GM19324 (cell line): ENCODE results near the gene GSG1L.
"Not testable (repeated sequence)": the region's sequence is repeated elsewhere in the genome, so short reads cannot be mapped to it uniquely, and the experiment has no call there.

Source experiments
- ATAC-seq: cut with Tn5 transposase; IDR thresholded peaks from one replicate; pipeline ENCODE4 v1.9.1; 2021; ENCODE audit warnings: mild to moderate bottlenecking, moderate library complexity; ENCODE audit not compliant: unreplicated experiment, low FRiP score

Gene GSG1L

GRCh38 chr16:27748868-27749546, 314.5 kb downstream of the GSG1L start:
- ATAC-seq: no peak

- no peak for ATAC-seq
Observed at GRCh38 chr16:27747946-27748345, 315.6 kb downstream of the GSG1L start.

DNA sequence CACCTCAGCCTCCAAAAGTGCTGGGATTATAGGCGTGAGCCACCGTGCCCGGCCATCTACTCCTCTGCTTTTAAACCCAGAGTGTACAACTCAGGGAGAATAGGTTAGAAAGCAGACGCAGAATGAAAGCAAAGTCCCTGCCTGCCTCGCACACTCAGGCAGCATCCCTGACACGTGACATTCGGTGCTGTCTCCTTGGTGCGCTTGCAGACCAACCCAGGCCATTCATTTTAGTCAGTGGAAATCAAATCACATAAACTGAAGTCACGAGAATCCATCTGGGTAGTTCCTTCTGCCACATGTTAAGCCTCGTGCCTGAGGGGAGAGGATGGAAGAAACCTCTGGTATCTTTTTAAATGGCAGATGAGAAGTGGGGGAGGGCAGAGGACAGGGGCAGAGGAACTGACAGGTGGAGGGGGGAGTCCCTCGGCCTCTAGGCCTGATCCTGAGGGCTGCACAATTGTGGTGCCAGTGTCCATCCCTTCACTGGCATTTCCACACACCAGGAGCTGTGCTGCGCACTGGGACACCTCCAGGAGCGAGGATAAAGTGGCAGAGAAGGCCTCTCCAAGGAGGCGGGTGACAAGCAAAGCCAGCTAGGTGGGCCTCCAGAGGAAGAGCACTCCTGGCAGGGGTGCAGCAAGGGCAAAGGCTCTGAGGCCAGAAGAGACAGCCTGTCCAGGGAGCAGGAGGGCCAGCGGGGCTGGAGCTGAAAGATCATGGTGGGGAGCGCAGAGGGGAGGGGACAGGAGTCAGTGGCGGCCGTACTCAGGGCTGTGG, 317.2 kb downstream of the GSG1L start:
- no peak for ATAC-seq

GRCh38 chr16:27745348-27745747, 318.2 kb downstream of the GSG1L start:
- ATAC-seq: no peak

DNA sequence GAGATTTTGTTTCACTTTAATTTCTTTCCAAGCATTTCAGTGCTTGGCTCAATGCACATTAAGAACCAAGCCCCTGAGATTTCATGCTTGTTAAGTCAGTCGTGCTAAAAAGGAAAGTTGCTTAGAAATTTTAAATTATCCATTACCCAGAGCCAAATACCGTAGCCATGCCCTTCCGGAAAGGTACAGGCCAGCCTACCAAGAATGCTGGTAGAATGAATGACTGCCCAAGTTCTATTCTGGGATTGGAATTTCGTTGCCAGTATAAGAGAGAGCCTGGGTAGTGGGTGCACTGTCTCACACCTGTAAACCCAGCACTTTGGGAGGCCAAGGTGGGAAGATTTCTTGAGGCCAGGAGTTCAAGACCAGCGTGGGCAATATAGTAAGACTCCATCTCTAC, 319.6 kb downstream of the GSG1L start:
- no peak for ATAC-seq

GRCh38 chr16:27743001-27743400, 320.5 kb downstream of the GSG1L start:
- not testable (repeated sequence) for ATAC-seq

DNA sequence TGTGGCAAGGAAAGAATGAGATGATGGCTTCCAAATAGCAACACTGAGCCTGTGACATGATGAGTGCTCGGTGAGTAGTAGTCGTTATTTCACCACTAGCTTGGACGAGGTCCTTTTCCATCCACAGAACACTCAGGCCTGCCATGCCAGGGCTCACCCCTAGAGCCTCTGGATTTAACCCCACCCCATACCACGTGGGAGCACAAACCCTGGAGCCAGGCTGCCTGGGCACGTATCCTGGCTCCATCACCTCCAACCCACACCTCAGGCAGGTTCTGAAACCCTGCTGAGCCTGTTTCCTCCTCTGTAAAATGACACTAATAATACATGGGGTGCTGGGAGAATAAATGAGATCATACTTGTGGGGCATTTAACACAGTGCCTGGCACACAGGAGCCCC, 321.2 kb downstream of the GSG1L start:
- no peak for ATAC-seq

GRCh38 chr16:27740496-27741201, 322.9 kb downstream of the GSG1L start:
- no peak for ATAC-seq

DNA sequence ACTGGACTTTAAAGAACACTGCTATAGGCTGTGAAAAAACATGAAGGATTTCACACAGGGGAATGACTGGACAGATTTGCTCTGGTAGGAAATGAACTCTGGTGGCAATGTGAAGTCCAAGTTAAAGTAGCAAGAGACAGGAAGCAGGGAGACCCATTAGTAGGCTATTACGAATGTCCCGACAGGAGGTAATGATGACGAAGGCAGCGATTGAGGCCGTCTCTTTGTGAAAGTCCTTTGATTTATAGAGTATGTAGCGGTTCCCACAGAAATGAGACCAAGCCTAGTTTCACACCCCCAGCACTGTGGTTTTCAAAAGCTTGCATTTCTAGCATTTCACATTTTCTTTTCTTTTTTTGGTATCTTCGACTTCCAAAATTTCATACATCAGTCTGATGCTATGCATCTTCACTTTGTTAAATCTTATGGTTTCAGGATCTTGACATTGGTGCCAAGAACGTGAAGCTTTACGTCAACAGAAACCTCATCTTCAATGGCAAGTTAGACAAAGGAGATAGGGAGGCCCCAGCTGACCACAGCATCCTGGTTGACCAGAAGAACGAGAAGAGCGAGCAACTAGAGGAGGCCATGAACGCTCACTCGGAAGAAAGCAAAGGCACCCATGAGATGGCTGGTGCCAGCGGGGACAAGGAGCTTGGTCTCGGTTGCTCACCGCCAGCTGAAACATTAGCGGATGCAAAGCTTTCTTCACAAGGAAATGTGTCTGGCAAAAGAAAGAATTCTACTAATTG, 323.7 kb downstream of the GSG1L start:
- ATAC-seq: no peak

- ATAC-seq: no peak
Observed at GRCh38 chr16:27738596-27738995, 324.9 kb downstream of the GSG1L start.
